Activated CD8-positive, alpha-beta T cell treated with anti-CD3 and anti-CD28 coated beads for 36 hours (primary cell): ENCODE measurements around the gene TPP1. TPM values are rescaled to one million over a fixed set of nuclear protein-coding genes. Genes with fewer than 3 reads are reported as not detected.

ENCODE experiments used
- ATAC-seq: fragments of 200-7000 bp; cut with Tn5 transposase; one replicate; pipeline ENCODE4 v1.10.0; 2021; ENCODE audit warnings: mild to moderate bottlenecking, moderate library complexity
- CTCF ChIA-PET: fragments of 350-600 bp; sonication (Branson Sonifier 250); formaldehyde crosslinking; loops from one replicate; lab custom pipeline; 2021; ENCODE audit warnings: antibody characterized with exemption; lab: Charles Lee
- POLR2A ChIA-PET: fragments of 350-600 bp; sonication (Branson Sonifier 250); formaldehyde crosslinking; loops from one replicate; lab custom pipeline; 2021; ENCODE audit warnings: antibody characterized with exemption; lab: Charles Lee
- DNase-seq: peaks from one replicate; pipeline ENCODE4 v3.0.0-alpha.2; 2020
- H3K27ac Mint-ChIP-seq: one replicate; pipeline ENCODE4 v1.8.0; 2021; ENCODE audit warnings: mild to moderate bottlenecking, mixed read lengths
- H3K27me3 Mint-ChIP-seq: one replicate; pipeline ENCODE4 v1.8.0; 2021; ENCODE audit warnings: mixed read lengths
- H3K36me3 Mint-ChIP-seq: one replicate; pipeline ENCODE4 v1.8.0; 2021; ENCODE audit warnings: low read depth, mixed read lengths
- H3K4me1 Mint-ChIP-seq: one replicate; pipeline ENCODE4 v1.8.0; 2021; ENCODE audit warnings: low read depth, mixed read lengths
- H3K4me3 Mint-ChIP-seq: one replicate; pipeline ENCODE4 v1.8.0; 2021; ENCODE audit warnings: mild to moderate bottlenecking, moderate library complexity, mixed read lengths
- H3K9me3 Mint-ChIP-seq: one replicate; pipeline ENCODE4 v1.8.0; 2021; ENCODE audit warnings: mixed read lengths
- intact Hi-C: fragments of 100-400 bp; cut with micrococcal nuclease; formaldehyde crosslinking; loops from one replicate; pipeline ENCODE4 v1.10.0; 2022
- total RNA-seq, 2 experiments: library from RNA; stranded (reverse); gene quantifications; one replicate each; pipeline ENCODE4 v1.2.3, GENCODE V29; 2021
- TF ChIP-seq, protein P1 (sequence below): fragments of 200-600 bp; IDR thresholded peaks from one replicate; pipeline ENCODE4 v1.8.0; 2022; ENCODE audit warnings: antibody characterized with exemption, mild to moderate bottlenecking

Gene TPP1
- total RNA-seq, 2 experiments from 2014 or later, result 28.1 to 31.4 TPM

DNA sequence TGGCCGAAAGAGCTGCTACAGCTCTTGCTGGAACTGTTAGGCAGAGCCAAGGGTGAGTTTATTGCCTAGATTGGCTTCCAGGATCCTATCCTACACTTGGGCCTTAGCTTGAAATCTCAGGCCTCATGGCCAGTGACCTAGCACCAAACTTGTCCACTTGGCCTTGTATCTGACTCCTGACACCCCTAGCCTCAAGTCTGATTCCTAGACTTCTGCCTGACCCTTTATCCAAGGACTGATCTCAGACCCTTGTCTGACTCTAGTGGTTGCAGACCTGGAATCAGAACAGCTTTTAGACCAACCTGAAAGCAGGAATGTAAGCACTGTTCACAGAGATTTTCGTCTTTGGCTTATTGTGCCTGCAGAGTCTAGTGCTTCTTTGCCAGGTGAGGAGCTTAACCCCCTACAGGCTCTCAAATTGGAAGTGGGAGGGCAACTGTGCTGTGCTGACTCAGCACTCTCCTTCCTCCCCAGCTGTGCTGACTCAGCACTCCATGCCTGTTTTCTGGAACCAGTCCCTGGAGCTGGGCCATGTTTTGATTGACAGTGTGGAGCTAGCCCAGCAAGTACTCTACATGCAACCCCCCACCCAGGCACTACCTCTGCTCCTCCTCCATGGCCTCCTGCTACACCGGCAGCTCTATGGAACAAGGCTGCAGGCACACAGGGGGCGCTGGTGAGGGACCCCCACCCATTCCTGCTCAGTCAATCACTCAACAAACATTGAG lies 50.9 kb downstream of the TPP1 start:
- Mint-ChIP-seq H3K27ac (no peak overlapping the region), H3K4me1 (no peaks in the 10 kb centered on the region)
- TF ChIP-seq, protein P1, sequence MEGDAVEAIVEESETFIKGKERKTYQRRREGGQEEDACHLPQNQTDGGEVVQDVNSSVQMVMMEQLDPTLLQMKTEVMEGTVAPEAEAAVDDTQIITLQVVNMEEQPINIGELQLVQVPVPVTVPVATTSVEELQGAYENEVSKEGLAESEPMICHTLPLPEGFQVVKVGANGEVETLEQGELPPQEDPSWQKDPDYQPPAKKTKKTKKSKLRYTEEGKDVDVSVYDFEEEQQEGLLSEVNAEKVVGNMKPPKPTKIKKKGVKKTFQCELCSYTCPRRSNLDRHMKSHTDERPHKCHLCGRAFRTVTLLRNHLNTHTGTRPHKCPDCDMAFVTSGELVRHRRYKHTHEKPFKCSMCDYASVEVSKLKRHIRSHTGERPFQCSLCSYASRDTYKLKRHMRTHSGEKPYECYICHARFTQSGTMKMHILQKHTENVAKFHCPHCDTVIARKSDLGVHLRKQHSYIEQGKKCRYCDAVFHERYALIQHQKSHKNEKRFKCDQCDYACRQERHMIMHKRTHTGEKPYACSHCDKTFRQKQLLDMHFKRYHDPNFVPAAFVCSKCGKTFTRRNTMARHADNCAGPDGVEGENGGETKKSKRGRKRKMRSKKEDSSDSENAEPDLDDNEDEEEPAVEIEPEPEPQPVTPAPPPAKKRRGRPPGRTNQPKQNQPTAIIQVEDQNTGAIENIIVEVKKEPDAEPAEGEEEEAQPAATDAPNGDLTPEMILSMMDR, result no peak

DNA sequence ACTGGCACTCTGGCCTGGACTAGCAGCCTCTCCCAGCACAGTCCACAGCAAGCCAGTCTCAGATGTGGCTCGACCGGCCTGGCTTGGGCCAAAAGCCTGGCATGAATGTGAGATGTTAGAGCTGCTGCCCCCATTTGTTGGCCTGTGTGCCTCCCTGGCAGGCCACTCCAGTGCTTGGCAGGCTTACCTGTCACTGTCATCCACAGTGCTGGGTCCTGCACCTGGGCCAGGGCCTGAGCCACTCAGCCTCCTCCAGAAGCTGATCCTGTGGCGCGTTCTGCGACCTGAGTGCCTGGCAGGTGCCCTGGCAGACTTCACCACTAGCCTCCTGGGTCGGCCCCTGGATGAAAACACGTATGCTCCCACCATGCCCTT lies 51.9 kb downstream of the TPP1 start:
- ChIA-PET CTCF (no interaction called here), POLR2A (interaction anchor here (0.6 kb wide), 1 partner anchor 286 kb away, joined by 3 read pairs; no protein-coding TSS in a partner anchor)
- no peaks in the 10 kb centered on the region for H3K27me3 Mint-ChIP-seq
- H3K4me1 Mint-ChIP-seq, result no peaks in the 10 kb centered on the region
- H3K9me3 Mint-ChIP-seq, result no peaks in the 10 kb centered on the region
- no peak for ATAC-seq
- no peak overlapping the region for H3K27ac Mint-ChIP-seq
- intact Hi-C loops, result no loop called here
- H3K4me3 Mint-ChIP-seq, result no peak overlapping the region
- DNase-seq, result no peak
- TF ChIP-seq, protein P1, result no peak
- peaks cover 12% of the 10 kb centered on the region for H3K36me3 Mint-ChIP-seq

More for the DNA sequence above, 50.9 kb downstream of the TPP1 start:
- H3K27me3 Mint-ChIP-seq, result no peaks in the 10 kb centered on the region
- ATAC-seq, result no peak
- no peak overlapping the region for H3K4me3 Mint-ChIP-seq
- intact Hi-C loops, result no loop called here
- CTCF ChIA-PET, result interaction anchor here (1.0 to 1.4 kb wide), 2 partner anchors 37 to 138 kb away, joined by 3 to 4 read pairs; no protein-coding TSS in a partner anchor
- H3K36me3 Mint-ChIP-seq, result peaks cover 21% of the 10 kb centered on the region
- POLR2A ChIA-PET, result no interaction called here
- H3K9me3 Mint-ChIP-seq, result no peaks in the 10 kb centered on the region
- no peak for DNase-seq

DNA sequence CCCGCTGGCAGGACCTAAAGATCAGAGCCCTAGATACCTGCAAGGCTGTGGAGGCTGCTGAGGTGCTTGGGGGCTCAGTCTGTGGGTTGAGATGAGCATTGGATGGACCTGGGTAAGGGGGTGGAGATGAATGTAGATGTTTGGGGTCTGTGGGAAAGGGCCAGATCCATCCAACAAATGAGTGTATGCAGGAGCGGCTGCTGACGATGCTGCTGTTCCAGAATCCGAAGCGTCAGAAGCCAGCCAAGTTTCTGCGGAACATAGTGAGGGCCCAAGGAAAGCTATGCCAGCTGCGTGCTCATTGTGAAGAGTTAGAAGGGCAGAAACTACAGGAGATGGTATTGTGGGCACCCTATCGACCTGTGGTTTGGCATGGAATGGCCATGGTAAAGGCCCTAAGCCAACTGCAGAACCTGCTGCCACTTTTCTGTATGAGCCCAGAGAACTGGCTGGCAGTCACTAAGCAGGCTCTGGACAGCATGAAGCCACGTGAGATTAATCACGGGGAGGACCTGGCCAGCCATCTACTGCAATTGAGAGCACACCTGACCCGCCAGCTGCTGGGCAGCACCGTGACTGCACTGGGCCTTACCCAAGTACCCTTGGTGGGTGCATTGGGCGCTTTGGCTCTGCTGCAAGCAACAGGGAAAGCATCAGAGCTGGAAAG lies 52.4 kb downstream of the TPP1 start:
- no peaks in the 10 kb centered on the region for H3K4me1 Mint-ChIP-seq
- H3K9me3 Mint-ChIP-seq, result no peaks in the 10 kb centered on the region
- intact Hi-C loops, result no loop called here
- TF ChIP-seq, protein P1, result no peak
- no peak for ATAC-seq
- no peak overlapping the region for H3K27ac Mint-ChIP-seq
- ChIA-PET POLR2A (interaction anchor here (0.6 kb wide), 1 partner anchor 285 kb away, joined by 3 read pairs; no protein-coding TSS in a partner anchor), CTCF (interaction anchor here (1.2 kb wide), 1 partner anchor 101 kb away, joined by 3 read pairs; no protein-coding TSS in a partner anchor)
- no peak overlapping the region for H3K4me3 Mint-ChIP-seq
- H3K27me3 Mint-ChIP-seq, result no peaks in the 10 kb centered on the region
- peaks cover 10% of the 10 kb centered on the region for H3K36me3 Mint-ChIP-seq
- no peak for DNase-seq

DNA sequence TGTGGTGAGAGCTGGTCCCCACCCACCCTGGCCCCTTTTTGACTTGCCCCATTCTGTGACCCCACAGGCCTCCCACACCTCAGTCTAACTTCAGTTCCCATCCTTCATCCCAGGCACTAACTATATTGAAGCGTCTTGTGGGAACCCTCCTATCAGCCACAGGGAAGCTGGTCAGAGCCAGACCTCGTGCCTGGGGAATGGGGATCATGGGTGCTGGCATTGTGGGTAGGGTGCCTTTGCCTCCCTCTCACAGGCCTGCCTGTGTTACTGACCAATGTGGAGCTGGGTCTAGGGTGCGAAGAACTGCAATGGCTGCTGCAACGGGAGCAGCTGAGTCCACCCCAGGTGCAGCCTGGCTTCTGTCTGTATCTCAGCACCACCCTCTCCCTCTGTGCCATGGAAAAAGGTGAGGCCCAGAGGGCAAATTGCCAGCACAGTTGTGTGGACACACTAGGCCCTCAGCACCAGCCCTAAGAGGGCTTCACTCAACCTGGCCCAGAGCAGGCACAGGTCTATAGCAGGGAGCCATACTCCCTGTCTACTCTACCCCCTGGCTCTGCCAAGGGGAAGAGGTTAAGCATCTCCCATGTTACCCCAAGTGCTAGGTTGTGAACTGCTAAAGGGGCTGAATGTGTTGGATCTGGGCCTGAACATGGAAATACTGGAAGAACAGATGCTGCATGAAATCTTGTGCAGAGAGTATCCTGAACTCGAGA lies 53.1 kb downstream of the TPP1 start:
- Mint-ChIP-seq H3K27me3 (no peaks in the 10 kb centered on the region), H3K4me1 (no peaks in the 10 kb centered on the region), H3K36me3 (peaks cover 6% of the 10 kb centered on the region), H3K9me3 (no peaks in the 10 kb centered on the region), H3K27ac (no peak overlapping the region), H3K4me3 (no peak overlapping the region)
- ATAC-seq (no peak), DNase-seq (no peak)
- ChIA-PET CTCF (interaction anchor here (1.2 kb wide), 1 partner anchor 101 kb away, joined by 3 read pairs; no protein-coding TSS in a partner anchor), POLR2A (no interaction called here)
- TF ChIP-seq, protein P1, result no peak
- intact Hi-C loops, result loop anchor here (1.0 kb wide), 1 partner anchor 7 kb away; no protein-coding TSS in a partner anchor
